Sciatic nerve (tissue), 2 donors: ENCODE measurements around the gene ZWILCH. TPM values are rescaled to one million over a fixed set of nuclear protein-coding genes. Genes with fewer than 3 reads are reported as not detected.
A peak's percentile ranks its signal among the peaks of the same experiment; 100 is the strongest.
"Not testable (repeated sequence)": the region's sequence is repeated elsewhere in the genome, so short reads cannot be mapped to it uniquely, and the experiment has no call there.

Experiments used
- ATAC-seq: fragments of 200-7000 bp; cut with Tn5 transposase; one replicate; pipeline ENCODE4 v1.9.1; 2020; ENCODE audit warnings: mild to moderate bottlenecking, moderate library complexity
- DNase-seq: peaks from one replicate; pipeline ENCODE4 v3.0.0-alpha.2; 2020; ENCODE audit warnings: low spot score
- intact Hi-C: fragments of 100-400 bp; cut with DNase I; formaldehyde crosslinking; loops from one replicate; pipeline ENCODE4 v1.14.2; 2022
- total RNA-seq: library from RNA; stranded (reverse); fragmentation: NEBNext Ultra II Directional; extraction: Animal tissue kit (Norgen Biotek cat#: 25700); gene quantifications from one replicate; pipeline ENCODE4 v1.2.1, GENCODE V29; 2021
- donor health status: DM: no; HTN: no; CAD: no.
- donor health status: DM: no; HTN: no; CAD: no.

Gene ZWILCH
- total RNA-seq, 1 donor from 2014 or later: 3.9 TPM

DNA sequence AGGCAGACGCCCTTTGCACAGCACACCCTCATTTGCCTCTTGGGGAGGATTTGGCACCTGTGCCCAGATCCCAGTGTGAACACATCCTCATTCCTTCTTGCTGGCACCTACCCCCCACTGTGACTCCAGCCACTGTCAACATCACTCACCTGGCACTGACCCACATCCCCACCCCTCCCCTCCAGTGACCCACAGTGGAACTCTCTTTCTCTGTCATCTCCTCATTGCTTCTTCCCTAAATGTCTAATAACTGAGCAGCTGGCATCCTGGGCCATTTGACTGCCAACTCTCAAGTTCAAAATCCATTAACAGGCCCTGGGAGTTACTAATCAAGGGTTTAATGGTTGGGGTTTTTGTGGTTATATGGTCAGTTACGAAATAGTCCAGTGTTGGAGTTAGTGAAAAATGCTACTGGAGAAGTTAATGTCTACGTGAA lies 22.0 kb upstream of the ZWILCH start:
- DNase-seq (no peak), ATAC-seq (no peak)
- intact Hi-C loops: no loop called here

DNA sequence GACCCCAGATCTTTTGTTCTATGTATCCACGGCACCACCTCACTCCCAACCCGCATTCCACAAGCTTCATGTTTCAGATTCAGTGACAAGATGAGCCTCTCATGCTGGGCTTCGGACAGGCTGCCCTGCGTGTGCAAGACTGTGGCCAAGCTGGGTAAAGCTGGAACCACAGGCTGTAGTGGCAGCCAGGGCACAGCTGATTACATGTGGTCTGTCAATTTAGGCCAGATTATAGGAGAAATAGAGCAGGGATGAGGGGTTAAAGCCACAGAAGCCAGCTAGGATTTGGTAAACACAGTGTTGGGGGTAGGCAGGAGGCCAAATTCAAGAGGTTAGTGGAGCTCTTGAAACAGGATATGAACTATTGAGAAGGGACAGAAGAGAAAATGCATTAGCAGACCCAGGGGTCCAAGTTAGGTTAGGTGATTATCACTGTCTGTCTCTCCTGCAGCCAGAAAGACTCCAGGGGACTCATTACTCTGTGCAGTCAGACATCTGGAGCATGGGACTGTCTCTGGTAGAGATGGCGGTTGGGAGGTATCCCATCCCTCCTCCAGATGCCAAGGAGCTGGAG lies 20.5 kb upstream of the ZWILCH start:
- no peak for DNase-seq
- intact Hi-C loops: no loop called here
- no peak for ATAC-seq

DNA sequence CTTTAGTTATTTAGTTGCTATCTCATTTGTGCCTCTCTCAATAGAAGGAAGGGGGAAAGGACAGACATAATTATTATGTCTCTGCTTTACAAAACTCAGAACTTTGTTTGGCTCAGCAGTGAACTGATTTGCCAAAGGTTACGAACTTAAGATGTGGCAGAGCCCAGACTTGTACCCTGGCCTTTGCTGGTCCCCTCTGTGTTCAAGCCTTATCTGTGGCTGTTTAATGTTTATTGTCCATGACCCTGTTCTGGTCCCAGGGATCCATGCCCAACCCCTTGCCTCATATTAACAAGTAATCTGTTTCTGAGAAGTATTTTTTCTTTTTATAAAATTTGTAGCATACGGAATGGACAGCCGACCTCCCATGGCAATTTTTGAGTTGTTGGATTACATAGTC lies 18.2 kb upstream of the ZWILCH start:
- DNase-seq (no peak), ATAC-seq (no peak)
- intact Hi-C loops: no loop called here

DNA sequence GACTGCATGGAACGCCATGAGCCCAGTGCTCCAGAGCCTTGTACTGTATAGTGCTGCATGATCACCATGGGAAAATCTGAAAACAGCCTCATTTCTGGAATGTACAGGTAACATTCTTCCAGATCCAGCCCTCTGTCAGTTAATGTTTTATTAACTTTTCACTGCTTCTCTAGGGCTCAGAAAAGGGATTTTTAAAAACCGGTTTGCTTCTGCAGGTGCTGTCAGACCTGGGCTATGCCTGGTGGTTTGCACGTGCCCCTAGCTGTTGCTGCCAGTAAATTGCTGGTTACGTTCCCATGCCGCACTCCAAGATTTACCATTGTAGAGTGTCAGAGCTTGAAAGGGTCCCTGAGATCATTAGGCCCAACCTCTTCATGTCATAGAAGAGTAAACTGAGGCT lies 16.6 kb upstream of the ZWILCH start:
- no peak for ATAC-seq
- intact Hi-C loops: no loop called here
- no peak for DNase-seq

DNA sequence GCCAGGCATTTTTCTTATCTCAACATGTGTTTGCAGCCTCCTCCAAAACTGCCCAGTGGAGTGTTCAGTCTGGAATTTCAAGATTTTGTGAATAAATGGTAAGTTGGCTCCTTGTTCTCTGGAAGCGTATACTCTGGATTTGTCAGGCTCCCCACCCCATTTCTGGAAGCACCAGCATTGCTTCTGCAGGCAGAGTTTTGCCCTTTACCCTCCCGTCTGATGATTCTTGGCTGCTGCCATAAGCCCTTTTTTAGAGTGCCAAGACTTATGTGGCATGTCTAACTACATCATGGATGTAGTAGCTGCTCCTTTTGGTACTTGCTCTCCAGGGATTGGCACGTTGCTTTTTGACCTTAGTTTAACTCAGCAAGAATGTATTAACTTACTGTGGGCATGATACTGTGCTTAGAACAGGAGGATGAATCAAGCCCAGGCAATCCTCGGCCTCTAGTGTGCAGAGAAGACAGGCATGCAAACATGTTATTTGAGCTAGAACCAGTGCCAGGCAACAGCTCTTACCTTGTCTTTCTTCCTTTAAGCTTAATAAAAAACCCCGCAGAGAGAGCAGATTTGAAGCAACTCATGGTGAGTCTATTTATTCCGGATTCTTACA lies 15.8 kb upstream of the ZWILCH start:
- intact Hi-C loops: no loop called here
- ATAC-seq: no peak
- no peak for DNase-seq

DNA sequence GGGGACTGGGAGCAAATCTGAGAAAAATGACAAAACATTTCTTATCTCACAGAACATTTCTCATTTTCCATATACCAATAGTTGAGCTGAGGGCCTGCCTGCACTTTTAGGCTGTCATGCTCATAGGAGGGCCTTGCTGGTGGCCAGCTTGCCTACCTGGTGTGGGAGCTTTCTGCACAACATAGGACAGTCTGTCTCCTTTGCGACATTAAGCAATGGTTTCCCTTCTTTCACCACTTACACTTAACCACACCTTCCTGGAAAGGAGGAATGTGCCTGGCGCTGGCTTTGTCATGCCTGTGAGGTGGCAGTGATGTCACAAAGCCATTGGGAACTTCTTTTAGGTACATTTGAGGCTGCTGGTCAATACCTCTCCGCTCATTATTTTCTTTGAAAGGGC lies 13.3 kb upstream of the ZWILCH start:
- DNase-seq: no peak
- no peak for ATAC-seq
- intact Hi-C loops: no loop called here

DNA sequence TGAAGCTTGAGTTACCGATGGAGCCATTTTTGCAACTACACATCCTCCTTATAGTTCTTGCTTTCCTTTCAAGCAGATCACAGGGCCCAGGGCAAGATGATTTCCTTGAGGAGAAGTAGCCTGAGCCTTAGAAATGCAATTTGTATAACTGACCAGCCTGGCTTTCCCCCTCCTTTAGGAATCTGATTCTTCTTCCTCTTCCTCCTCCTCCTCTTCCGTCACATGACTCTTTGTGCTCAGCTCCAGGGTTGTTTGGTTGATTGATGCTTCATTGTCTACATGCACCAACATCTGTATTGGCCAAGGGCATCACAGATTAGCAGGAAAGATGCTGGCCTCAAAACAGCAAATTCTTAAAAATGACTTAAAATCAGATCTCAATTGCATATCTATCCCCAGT lies 10.9 kb upstream of the ZWILCH start:
- intact Hi-C loops: no loop called here
- ATAC-seq: no peak
- DNase-seq: no peak

DNA sequence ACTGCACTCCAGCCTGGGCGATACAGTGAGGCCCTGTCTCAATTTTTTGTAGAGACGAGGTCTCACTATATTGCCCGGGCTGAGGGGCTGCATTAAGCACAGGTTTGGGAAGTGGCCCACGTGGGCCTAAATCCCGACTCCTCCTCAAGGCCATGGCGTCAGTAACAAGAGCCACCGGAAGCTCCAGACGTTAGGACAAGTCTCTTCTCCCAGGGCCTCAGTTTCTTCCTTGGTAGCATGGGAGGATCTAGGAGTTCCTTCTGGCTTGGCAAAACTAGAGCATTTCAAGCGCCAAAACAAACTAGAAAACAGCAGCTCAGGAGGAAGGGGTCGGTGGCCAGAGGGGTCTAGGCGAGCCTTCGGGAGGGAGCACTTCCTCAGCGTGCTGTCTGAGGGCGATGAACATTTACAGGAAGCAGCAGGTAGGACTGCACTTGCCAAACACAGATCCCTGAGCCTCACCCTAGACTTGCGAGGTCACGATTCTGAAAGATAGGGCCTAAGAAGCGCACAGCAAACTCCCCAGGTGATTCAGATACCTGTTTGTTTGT lies 8.1 kb upstream of the ZWILCH start:
- peak; percentile 18 for ATAC-seq

DNA sequence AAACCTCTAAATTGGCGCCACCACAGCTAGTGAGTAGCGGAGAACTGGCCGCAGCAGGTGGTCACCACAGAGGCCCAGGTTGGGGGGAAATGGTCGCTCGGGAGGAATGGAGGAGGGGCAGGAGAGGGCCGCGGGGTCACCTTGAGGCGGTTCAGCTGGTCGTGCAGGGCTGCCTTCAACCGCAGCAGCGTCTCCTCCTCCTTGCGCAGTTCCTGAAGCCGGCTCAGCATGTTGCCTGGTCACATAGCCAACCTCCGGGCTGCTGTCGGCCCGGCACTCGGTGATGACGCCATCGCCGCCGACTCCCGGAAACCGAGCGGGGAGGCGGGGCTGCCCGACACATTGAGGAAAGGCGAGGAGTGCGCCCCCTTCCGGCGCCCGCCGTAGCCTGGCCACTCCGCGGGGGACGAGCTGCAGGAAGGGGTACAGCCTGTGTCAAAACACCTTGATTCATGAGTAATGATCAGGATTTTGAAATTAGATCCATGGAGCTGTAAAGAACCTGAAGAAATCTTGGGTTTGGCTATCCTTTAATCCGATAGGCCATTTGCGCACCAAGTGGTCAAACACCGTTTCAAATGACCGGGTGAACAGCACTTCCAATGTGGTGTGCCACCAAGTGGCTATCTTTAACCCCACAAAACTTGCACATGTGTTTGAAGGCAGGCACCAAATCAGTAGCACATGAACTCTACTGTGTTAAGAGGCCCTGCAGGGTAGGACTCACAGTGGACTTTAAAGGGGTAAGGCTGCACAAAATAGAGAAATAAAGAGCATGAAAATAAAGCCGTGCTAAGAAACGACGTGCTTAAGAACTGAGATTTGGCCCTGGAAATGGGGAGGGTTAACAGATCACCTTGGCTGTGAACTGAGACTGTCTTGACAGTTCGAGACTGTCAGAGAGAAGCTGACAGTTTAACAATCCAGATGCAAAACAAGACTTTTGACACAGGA lies 7.3 kb upstream of the ZWILCH start, which contains the start of gene SNAPC5:
Gene SNAPC5, minus strand, starts transcription at position 261 of the 954 bp plus-strand sequence. Its CDS starts 31 bp downstream, at position 230.
- ATAC-seq (peak; percentile 98), DNase-seq (peak; percentile 97)
- intact Hi-C loops: loop anchor here (5.0 kb wide), 1 partner anchor 110 kb away; the partner anchor contains the start of gene MAP2K1

More for the DNA sequence above, 8.1 kb upstream of the ZWILCH start:
- DNase-seq: no peak
- intact Hi-C loops: loop anchor here (5.0 kb wide), 1 partner anchor 110 kb away; the partner anchor contains the start of gene MAP2K1

DNA sequence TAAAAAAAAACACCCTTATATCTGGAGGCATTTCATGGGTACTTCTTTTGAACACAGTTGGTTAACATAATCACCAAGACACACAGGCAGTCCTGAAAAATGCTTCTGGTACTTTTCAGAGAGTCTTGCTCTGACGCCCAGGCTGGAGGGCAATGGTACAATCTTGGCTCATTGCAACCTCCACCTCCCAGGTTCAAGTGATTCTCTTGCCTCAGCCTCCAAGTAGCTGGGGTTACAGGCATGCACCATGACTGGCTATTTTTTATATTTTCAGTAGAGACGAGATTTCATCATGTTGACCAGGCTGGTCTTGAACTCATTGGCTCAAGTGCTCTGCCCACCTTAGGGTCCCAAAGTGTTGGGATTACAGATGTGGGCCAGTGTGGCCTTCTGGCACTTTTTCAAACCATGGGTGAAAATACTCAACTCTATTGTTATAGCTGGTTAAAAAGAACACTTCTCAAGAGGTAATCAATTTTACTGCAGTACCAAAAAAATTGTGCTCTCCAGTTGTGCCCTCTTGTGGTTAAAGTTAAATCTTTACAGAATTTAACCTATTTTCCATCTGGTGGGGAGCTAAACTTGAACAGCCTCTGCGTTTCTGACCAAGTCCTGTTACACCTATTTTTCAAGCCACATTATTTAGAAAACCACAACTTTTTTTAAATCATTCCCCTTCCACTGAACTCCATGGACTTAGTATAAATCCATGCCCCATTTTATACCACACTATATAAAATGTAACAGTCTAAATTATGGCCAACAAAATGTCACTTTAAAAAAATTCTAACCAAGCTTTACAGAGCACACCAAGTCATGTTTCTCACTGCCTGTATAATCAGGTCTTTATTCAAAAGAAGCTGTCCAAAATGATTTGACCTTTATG lies 6.4 kb upstream of the ZWILCH start:
- intact Hi-C loops: loop anchor here (5.0 kb wide), 1 partner anchor 111 kb away; the partner anchor contains the start of gene MAP2K1
- ATAC-seq (peak; percentile 9), DNase-seq (no peak)

DNA sequence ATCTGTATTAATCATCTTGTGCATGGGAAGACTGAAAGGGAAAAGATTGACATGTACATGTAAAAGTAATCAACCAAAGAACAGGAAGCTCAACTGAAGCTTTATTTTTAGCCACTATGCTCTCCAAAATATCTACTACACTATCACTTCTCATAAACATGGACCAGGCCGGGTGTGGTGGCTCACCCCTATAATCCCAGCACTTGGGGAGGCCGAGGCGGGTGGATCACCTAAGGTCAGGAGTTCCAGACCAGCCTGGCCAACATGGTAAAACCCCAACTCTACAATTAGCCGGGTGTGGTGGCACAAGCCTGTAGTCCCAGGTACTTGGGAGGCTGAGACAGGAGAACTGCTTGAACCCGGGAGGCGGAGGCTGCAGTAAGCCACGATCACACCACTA lies 4.8 kb upstream of the ZWILCH start:
- DNase-seq, ATAC-seq, intact Hi-C loops: not testable (repeated sequence)

DNA sequence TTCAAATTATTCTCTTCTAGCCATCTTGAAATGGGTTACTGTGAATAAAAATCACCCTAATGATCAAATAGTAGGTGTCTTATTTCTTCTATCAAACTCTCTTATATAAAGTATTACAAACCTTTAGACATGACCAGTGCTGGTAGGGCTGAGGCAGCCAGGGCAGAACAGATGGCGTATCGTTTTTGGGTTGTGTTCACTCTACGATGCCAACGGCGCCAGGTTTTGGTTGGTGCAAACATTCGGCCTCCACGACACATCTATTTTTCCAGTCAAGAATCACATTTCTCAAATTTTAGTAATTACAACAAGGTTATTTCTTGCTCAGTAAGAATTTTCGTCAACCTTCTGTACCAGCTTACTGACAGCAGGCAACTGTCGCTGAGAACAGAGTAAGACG lies 2.6 kb upstream of the ZWILCH start:
- DNase-seq: no peak
- intact Hi-C loops: no loop called here
- no peak for ATAC-seq

DNA sequence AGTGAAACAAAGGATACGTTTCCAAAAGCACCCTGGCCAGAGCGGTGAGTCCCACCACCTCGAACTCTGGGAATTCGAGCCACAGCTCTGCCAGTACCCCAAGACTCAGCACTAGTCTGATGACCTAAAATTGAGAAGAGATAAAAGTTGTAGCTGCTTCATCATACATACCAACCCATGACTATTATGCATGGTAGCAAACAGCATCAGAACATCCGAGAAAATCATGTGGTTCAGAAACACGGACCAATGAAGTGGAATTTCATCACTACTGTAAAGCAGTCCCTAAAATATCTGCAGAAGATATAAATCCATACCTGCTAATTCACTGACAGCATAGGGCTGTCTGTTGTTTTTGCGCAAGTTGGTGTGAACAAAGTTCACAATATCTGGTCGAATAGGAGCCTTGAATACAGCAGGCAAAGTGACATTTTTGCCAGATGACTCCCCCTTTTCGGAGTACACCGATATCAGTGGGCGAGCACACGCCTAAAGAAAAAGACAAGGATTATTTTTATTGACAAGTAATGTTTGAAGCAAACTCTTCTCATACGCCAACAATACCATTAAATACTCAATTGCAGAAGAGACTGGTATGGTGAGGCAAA lies 2.0 kb upstream of the ZWILCH start:
- ATAC-seq, DNase-seq, intact Hi-C loops: not testable (repeated sequence)

DNA sequence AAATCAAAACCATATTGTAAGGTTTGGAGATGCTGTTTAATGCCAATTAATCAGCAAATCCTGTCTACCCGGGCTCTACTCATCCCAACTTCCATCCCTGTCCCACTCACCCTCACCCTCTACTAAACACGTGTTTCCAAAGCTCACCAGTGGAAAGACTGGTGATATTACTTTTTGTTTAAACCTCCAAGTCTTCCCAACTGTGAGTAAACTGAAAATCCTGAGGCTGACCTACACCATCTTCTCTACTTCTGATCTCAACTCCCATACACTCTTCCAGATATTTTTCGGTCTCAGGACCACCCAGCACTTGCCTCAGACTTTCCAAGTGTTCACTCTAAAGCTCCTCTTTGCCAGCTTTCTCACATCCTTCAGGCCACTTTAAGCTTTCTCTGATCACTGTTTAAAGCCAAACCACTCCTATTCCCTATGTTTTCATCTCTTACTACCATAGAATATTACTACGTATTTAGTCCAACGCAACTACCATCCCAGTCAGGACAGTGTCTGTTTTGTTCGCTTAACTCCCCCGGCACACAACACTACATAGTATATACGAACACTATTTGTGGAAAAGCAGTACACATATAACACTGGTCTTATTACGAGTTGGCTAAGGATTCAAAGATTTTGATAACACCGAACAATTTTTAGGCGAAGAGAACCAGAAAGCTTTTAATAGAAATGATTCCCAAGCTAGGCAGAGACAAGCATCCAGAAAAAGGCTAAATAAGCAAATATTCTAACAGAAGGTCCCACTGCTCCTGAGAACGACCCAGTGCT lies 1.2 kb upstream of the ZWILCH start:
- intact Hi-C loops: no loop called here

DNA sequence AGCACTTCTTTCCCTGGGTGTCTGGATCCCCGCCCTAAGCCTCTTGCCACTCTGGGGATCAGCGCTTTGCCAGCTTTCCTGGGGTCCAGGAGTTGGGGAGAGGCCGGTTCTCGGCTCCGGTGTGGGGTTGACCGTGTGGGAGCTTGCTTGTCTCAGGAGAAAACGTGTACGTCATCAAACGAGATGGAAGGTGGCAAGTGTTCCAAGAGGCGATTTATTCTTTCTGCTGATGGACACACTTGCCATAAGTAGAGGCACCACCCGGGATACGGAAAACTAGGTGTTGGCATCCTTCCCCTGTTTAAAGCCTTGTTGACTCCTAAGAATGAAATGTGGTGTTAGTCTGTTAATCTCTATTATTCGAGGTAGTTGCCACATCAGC lies 295 bp downstream of the ZWILCH start:
- intact Hi-C loops: no loop called here
- ATAC-seq (no peak), DNase-seq (no peak)

More for the DNA sequence above, 1.2 kb upstream of the ZWILCH start:
- DNase-seq (no peak), ATAC-seq (no peak)

DNA sequence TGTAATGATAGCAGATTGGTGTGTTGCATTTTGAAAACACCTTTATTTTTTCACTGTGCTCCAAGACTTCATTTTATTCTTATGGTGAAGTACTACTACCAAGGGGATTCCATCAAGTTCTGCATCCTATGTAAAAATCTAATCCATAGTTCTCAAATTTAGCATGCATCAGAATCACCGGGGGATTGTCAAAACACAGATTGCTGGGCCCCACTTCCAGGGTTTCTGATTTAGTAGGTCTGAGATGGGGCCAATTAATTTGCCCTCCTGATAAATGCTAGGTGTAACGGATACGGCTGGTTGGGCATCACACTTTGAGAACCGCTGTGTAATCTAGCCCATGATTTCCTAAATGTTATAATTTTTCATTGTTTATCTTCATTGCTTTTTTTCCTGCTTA lies 692 bp downstream of the ZWILCH start:
- ATAC-seq: no peak
- DNase-seq: no peak
- intact Hi-C loops: no loop called here

DNA sequence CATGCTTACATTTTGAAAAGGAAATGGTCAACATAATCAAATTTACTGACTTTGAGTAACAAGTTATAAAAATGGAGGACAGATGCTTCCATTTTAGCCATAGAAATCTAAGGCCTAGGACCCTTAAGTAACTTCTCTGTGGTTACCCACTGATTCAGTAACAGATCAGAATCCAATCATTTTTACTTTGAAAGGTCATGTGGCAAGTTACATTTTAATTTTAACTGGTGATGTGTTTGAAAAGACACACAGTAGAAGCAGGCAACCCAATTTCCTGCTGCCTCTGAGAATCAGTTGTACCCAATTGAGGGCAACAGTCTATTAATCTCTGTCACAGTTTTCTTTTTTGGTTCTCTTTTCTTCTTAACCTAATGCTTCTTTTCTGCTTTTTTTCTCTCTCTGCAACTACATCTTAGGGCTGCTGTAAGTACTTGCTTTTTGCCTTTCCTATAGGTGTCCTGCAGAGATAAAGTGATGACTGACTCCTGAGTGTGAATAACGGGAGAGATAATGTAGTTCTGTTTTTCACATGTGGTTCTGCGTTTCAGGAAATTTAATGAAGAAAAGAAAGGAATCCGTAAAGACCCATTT lies 3.3 kb downstream of the ZWILCH start:
- no peak for ATAC-seq
- DNase-seq: no peak
- intact Hi-C loops: no loop called here
